Smooth muscle cell of trachea (primary cell): ENCODE measurements around the gene ZC3H7B. TPM values are rescaled to one million over a fixed set of nuclear protein-coding genes. Genes with fewer than 3 reads are reported as not detected.

ENCODE experiments used
- total RNA-seq: library from RNA; depleted of rRNA; stranded (reverse); fragments of >200 nt; gene quantifications from 2 replicates; pipeline ENCODE4 v1.2.1, GENCODE V29; 2014

The ZC3H7B gene, protein sequence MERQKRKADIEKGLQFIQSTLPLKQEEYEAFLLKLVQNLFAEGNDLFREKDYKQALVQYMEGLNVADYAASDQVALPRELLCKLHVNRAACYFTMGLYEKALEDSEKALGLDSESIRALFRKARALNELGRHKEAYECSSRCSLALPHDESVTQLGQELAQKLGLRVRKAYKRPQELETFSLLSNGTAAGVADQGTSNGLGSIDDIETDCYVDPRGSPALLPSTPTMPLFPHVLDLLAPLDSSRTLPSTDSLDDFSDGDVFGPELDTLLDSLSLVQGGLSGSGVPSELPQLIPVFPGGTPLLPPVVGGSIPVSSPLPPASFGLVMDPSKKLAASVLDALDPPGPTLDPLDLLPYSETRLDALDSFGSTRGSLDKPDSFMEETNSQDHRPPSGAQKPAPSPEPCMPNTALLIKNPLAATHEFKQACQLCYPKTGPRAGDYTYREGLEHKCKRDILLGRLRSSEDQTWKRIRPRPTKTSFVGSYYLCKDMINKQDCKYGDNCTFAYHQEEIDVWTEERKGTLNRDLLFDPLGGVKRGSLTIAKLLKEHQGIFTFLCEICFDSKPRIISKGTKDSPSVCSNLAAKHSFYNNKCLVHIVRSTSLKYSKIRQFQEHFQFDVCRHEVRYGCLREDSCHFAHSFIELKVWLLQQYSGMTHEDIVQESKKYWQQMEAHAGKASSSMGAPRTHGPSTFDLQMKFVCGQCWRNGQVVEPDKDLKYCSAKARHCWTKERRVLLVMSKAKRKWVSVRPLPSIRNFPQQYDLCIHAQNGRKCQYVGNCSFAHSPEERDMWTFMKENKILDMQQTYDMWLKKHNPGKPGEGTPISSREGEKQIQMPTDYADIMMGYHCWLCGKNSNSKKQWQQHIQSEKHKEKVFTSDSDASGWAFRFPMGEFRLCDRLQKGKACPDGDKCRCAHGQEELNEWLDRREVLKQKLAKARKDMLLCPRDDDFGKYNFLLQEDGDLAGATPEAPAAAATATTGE
- total RNA-seq, result 39.6 and 86.8 TPM in 2 replicates

DNA sequence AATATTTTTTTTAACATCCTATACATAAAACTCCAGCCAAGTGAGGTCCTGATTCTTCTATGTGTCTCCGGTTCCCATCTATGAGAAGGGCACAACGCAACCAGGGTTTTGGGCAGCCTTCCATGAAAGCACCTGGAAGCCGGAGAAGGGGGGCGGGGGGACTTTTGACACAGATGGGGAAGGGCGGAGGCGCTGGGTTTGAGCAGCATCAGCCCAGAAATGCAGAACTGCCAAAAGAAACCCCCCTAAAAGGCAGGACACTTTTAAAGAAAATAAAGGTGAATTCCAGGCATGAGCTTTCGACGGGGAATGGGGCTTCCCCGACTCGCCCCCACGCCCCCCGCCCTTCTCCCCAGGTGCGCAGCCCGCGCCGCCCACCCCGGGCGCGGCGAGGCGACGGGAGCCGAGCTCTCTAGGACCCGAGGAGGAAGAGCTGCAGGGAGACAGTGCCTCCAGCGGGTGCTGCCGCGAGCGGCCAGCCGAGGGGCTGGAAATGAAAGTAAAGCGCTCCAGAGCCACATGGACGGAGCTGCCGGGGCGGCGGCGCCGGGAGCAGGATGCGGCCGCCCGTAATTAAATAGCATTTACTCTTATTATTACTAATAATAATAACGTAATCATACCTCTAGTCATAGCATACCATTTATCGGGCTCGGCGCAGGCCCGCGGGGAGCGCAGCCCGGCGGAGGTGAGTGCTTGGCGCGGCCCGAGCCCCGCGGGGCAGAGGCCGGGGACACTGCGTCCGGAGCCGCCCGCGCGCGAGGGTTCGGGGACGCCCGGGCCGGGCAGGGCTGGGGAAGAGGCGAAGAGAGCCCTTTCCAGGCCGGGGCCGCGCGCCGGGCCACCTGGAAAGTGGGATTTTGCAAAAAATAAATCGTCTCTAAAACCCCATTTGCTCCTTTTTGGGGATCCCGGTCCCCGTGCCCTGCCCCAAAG is at the start of gene ZC3H7B:
ZC3H7B (plus strand) TSS at position 441 of the 936 bp plus-strand sequence. CDS start 19,136 bp downstream, outside the sequence.

DNA sequence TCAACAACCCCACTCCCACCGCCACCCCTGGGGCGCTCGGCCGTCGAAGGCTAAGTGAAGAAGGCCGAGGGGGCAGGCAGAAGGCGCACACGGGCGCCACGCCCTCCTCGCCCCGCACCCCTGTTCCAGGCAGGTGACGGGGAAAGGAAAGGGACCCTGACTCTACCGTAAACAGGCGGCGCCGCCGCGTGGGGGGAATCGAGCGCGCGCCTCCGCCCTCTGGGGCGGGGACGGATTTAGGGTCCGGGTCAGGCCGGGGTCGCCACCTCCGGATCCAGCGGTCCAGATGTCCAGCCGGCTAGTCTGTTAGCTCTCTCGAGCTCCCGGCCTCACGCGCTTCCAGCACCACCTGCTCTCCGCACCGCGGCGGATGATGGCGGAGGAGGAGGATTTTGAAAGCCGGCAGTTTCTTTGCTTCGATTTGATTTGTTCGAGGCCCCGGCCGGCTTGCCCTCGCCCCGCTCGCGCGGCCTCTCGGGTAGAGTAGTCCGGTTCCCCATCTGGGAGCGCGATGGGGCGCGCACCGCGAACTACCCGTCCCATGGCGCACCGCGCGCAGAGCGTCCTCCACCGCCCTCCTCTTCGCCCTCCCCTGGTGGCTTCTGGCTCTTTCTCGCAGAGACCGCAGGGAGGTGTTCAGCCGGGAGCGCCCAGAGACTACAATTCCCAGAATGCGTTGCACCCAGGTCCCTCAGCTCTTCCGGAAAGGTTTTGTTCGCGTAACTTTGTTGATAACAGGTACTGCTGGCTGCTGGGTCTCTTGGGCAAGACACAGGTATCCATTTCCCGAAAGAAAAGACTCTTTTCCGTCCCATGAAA is 15.3 kb upstream of the ZC3H7B start, which contains the start of gene RANGAP1:
RANGAP1 (minus strand) TSS at position 368 of the 819 bp plus-strand sequence. CDS start 5,143 bp downstream, outside the sequence.

DNA sequence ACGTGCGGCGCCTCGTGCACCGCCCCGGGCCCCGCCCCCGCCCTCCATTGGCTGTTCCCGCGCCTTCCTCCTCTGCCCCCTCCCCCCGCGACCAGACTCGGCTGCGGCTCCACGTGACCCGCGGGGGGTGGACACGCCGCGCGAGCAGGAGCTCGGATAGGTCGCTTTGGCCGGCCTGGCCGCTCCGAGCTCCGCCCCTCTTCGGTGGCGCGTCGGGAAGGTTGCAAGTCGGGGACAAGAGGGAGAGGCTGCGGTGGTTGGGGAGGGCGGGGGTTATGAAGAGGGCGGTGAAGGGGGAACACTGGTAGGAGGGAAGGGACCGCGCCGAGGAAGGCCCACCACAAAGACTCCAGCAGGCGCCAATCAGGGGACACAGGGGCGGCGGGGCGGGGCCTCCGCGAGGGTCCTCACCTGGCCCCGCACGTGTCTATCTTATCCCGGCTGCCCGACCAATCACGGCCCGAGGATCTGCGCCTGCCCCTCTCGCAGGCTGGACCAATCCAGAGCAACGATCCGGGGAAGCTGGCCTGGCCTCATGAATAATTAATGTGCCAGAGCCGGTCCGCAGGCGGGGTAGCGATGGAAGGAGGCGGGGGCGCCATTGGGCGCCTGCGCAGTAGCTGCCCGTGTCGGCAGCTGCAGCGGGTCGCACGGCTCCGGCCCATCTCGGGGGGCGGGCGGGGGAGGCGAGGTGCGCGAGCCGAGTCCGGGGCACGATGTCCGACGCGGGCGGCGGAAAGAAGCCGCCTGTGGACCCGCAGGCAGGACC is 80.2 kb downstream of the ZC3H7B start, which contains the start of gene TEF:
TEF (plus strand) TSS at position 614 of the 769 bp plus-strand sequence; CDS start at position 717, 103 bp downstream.

Other genes with a start within 250 kb of the ZC3H7B start
- 33.1 and 59.1 TPM in 2 replicates for gene EP300, start 208.9 kb upstream of the ZC3H7B start, total RNA-seq
- gene L3MBTL2, start 96.2 kb upstream of the ZC3H7B start, total RNA-seq, result 25.1 and 25.6 TPM in 2 replicates
- 0.73 and 5.0 TPM in 2 replicates for gene CHADL, start 60.6 kb upstream of the ZC3H7B start, total RNA-seq
- gene RANGAP1, start 15.3 kb upstream of the ZC3H7B start, total RNA-seq, result 62.0 and 67.6 TPM in 2 replicates
- 9.5 and 21.8 TPM in 2 replicates for gene TEF, start 80.4 kb downstream of the ZC3H7B start, total RNA-seq
- 23.7 and 49.0 TPM in 2 replicates for gene TOB2, start 145.3 kb downstream of the ZC3H7B start, total RNA-seq
- gene PHF5A, start 167.2 kb downstream of the ZC3H7B start, total RNA-seq, result 54.7 and 68.1 TPM in 2 replicates
- 68.7 and 93.6 TPM in 2 replicates for gene ACO2, start 167.6 kb downstream of the ZC3H7B start, total RNA-seq
- gene POLR3H, start 242.9 kb downstream of the ZC3H7B start, total RNA-seq, result 25.7 and 28.6 TPM in 2 replicates